Activated CD8-positive, alpha-beta memory T cell treated with anti-CD3 and anti-CD28 coated beads, Interleukin-2, amount 50 U/mL, for 48 hours (primary cell): ENCODE results near the gene PAPOLA.

Experiments
- DNase-seq: peaks from one replicate; pipeline ENCODE4 v3.0.0-alpha.2; 2020

PAPOLA gene

GRCh38 chr14:96568621-96569020 is 66.4 kb downstream of the PAPOLA start:
- no peak for DNase-seq

- DNase-seq: no peak
Observed at GRCh38 chr14:96571311-96571710, 69.1 kb downstream of the PAPOLA start.

- no peak for DNase-seq
Observed at GRCh38 chr14:96573473-96574100, 71.4 kb downstream of the PAPOLA start.

GRCh38 chr14:96574171-96574632 is 72.0 kb downstream of the PAPOLA start:
- no peak for DNase-seq

GRCh38 chr14:96574633-96575632 is 72.8 kb downstream of the PAPOLA start:
- no peak for DNase-seq

- no peak for DNase-seq
Observed at GRCh38 chr14:96576359-96576758, 74.2 kb downstream of the PAPOLA start.

GRCh38 chr14:96576937-96577336 is 74.8 kb downstream of the PAPOLA start:
- DNase-seq: no peak

GRCh38 chr14:96578619-96579018 is 76.4 kb downstream of the PAPOLA start:
- DNase-seq: no peak

GRCh38 chr14:96579358-96579757 is 77.2 kb downstream of the PAPOLA start:
- DNase-seq: no peak

GRCh38 chr14:96579855-96580254 is 77.7 kb downstream of the PAPOLA start:
- no peak for DNase-seq

GRCh38 chr14:96580566-96580965 is 78.4 kb downstream of the PAPOLA start:
- no peak for DNase-seq

- no peak for DNase-seq
Observed at GRCh38 chr14:96581026-96581425, 78.8 kb downstream of the PAPOLA start.

- DNase-seq: peak; percentile 23
Observed at GRCh38 chr14:96581902-96582301, 79.7 kb downstream of the PAPOLA start.

- peak; percentile 46 for DNase-seq
Observed at GRCh38 chr14:96582411-96582961, 80.3 kb downstream of the PAPOLA start.

GRCh38 chr14:96582995-96583394 is 80.8 kb downstream of the PAPOLA start:
- DNase-seq: no peak

GRCh38 chr14:96583569-96584041 is 81.4 kb downstream of the PAPOLA start:
- DNase-seq: peak; percentile 46

- DNase-seq: peak; percentile 57
Observed at GRCh38 chr14:96584199-96584906, 82.2 kb downstream of the PAPOLA start.

- no peak for DNase-seq
Observed at GRCh38 chr14:96584907-96585671, 82.9 kb downstream of the PAPOLA start.

GRCh38 chr14:96585672-96586013 is 83.5 kb downstream of the PAPOLA start:
- no peak for DNase-seq

GRCh38 chr14:96586056-96586455 is 83.9 kb downstream of the PAPOLA start:
- DNase-seq: peak; percentile 4

- DNase-seq: peak; percentile 33
Observed at GRCh38 chr14:96586921-96587822, 85.0 kb downstream of the PAPOLA start.
